ENCODE data around the gene DLX3.

- TF ChIP-seq, protein P1, sequence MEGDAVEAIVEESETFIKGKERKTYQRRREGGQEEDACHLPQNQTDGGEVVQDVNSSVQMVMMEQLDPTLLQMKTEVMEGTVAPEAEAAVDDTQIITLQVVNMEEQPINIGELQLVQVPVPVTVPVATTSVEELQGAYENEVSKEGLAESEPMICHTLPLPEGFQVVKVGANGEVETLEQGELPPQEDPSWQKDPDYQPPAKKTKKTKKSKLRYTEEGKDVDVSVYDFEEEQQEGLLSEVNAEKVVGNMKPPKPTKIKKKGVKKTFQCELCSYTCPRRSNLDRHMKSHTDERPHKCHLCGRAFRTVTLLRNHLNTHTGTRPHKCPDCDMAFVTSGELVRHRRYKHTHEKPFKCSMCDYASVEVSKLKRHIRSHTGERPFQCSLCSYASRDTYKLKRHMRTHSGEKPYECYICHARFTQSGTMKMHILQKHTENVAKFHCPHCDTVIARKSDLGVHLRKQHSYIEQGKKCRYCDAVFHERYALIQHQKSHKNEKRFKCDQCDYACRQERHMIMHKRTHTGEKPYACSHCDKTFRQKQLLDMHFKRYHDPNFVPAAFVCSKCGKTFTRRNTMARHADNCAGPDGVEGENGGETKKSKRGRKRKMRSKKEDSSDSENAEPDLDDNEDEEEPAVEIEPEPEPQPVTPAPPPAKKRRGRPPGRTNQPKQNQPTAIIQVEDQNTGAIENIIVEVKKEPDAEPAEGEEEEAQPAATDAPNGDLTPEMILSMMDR (conservative IDR thresholded peaks at IDR 0.05; ENCODE audit: low read depth, low read length): no peak
- no peak for TF ChIP-seq EZH2 (IDR thresholded peaks at IDR 0.05; ENCODE audit: borderline replicate concordance, low read depth, low read length, poor library complexity, severe bottlenecking)
Observed at GRCh38 chr17:49946964-49947584, 48.0 kb downstream of the DLX3 start.

Measured in A673 (cell line).